ENCODE data around the gene TMEM141. TPM values are rescaled to one million over a fixed set of nuclear protein-coding genes. Genes with fewer than 3 reads are reported as not detected.

TMEM141 gene
- total RNA-seq, 4 donors from 2014 or later: 71.1 to 148 (median 115) TPM

- no peak overlapping the region for H3K4me3 ChIP-seq
- TF ChIP-seq, protein P1, sequence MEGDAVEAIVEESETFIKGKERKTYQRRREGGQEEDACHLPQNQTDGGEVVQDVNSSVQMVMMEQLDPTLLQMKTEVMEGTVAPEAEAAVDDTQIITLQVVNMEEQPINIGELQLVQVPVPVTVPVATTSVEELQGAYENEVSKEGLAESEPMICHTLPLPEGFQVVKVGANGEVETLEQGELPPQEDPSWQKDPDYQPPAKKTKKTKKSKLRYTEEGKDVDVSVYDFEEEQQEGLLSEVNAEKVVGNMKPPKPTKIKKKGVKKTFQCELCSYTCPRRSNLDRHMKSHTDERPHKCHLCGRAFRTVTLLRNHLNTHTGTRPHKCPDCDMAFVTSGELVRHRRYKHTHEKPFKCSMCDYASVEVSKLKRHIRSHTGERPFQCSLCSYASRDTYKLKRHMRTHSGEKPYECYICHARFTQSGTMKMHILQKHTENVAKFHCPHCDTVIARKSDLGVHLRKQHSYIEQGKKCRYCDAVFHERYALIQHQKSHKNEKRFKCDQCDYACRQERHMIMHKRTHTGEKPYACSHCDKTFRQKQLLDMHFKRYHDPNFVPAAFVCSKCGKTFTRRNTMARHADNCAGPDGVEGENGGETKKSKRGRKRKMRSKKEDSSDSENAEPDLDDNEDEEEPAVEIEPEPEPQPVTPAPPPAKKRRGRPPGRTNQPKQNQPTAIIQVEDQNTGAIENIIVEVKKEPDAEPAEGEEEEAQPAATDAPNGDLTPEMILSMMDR (IDR thresholded peaks at IDR 0.05): no peak
- TF ChIP-seq POLR2AphosphoS5 (IDR thresholded peaks at IDR 0.05): no peak
- no peak for TF ChIP-seq EP300 (IDR thresholded peaks at IDR 0.05)
- no peak for TF ChIP-seq POLR2A (IDR thresholded peaks at IDR 0.05)
- no peak overlapping the region for H3K27ac ChIP-seq
- DNase-seq (ENCODE audit: low spot score in 2 of 2): no peak
- 91% methylated on average over 8 of the region's 18 CpGs for WGBS
- H3K9me3 ChIP-seq: peaks cover 6% of the 10 kb centered on the region
- peaks cover 8% of the 10 kb centered on the region for H3K4me1 ChIP-seq
- H3K36me3 ChIP-seq: no peaks in the 10 kb centered on the region
- H3K27me3 ChIP-seq: peaks cover 28% of the 10 kb centered on the region
Measured at GRCh38 chr9:136756836-136757235, 34.3 kb upstream of the TMEM141 start.

DNA sequence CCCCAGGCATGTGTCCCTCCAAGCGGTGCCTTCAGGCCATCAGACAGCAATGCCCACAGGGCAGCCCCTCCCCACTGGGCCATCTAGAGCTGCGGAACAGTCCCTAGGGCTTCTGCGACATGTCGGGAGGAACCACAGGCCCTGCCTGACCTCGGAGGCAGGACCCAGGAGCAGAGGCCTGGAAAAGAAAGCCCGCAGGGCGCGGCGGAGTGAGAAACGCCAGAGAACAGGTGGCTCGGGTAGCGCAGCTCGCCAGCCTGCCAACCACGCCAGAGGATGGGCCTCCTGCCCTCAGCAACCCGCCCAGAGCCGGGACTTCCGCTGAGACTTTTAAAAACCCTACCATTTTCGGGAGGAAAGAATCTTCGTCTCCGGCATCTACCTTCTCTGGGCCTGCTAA is 33.8 kb upstream of the TMEM141 start:
- TF ChIP-seq POLR2AphosphoS5 (IDR thresholded peaks at IDR 0.05): no peak
- TF ChIP-seq, protein P1 (IDR thresholded peaks at IDR 0.05): no peak
- TF ChIP-seq EP300 (IDR thresholded peaks at IDR 0.05): no peak
- TF ChIP-seq POLR2A (IDR thresholded peaks at IDR 0.05): no peak
- H3K27ac ChIP-seq: no peak overlapping the region
- peaks cover 33% of the 10 kb centered on the region for H3K27me3 ChIP-seq
- H3K4me1 ChIP-seq: peaks cover 8% of the 10 kb centered on the region
- H3K9me3 ChIP-seq: peaks cover 6% of the 10 kb centered on the region
- DNase-seq (ENCODE audit: low spot score in 2 of 2): no peak
- 78% methylated on average over 10 of the region's 20 CpGs for WGBS
- H3K4me3 ChIP-seq: no peak overlapping the region
- H3K36me3 ChIP-seq: no peaks in the 10 kb centered on the region

DNA sequence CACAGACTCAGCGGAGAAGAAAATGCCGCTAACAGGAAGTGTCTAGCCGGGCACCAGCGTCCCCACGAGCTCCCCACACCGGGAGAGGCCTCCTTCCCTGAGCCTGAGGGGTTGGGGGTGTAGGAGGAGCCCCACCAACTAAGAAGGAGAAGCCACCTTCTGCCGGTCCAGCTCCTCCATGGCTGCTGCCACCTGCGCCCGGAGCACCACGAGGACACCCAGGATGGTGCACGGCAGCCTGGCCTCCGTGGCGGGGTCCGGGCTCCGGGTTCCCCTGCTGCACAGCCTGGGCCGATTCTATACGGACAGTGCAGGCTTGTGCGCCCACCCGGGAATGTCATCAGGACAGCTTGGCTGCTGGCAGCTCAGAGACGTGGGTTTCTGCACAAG is 33.4 kb upstream of the TMEM141 start:
- H3K9me3 ChIP-seq: peaks cover 6% of the 10 kb centered on the region
- no peak for DNase-seq (ENCODE audit: low spot score in 2 of 2)
- peaks cover 8% of the 10 kb centered on the region for H3K4me1 ChIP-seq
- WGBS: 57% methylated on average over 2 of the region's 20 CpGs
- no peaks in the 10 kb centered on the region for H3K36me3 ChIP-seq
- peaks cover 37% of the 10 kb centered on the region for H3K27me3 ChIP-seq
- H3K27ac ChIP-seq: no peak overlapping the region
- H3K4me3 ChIP-seq: no peak overlapping the region
- TF ChIP-seq POLR2AphosphoS5 (IDR thresholded peaks at IDR 0.05): no peak
- TF ChIP-seq EP300 (IDR thresholded peaks at IDR 0.05): no peak
- TF ChIP-seq, protein P1 (IDR thresholded peaks at IDR 0.05): no peak
- TF ChIP-seq POLR2A (IDR thresholded peaks at IDR 0.05): no peak

DNA sequence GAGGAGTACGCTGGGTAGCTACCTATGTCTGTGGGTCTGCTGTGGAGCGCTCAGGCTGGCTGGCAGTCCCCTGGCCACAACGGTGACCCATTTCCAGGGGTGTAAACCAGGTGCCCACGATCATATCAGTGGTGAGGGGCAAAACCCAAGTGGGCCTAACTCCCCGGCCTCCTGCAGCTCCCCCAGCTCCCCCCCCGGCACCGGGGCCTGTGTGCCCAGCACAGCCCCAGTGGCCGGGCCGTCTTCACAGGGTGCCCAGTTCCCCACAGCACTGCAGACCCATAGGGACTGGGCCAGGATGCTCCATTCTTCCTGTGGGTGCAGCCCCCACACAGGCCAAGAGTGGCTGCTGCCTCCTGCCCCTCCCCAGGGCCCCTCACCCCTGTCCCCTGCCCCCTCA is 32.1 kb upstream of the TMEM141 start:
- DNase-seq (ENCODE audit: low spot score in 2 of 2): no peak
- H3K27ac ChIP-seq: no peak overlapping the region
- peaks cover 50% of the 10 kb centered on the region for H3K27me3 ChIP-seq
- 81% methylated on average over 3 of the region's 9 CpGs for WGBS
- no peaks in the 10 kb centered on the region for H3K36me3 ChIP-seq
- H3K4me1 ChIP-seq: peaks cover 8% of the 10 kb centered on the region
- TF ChIP-seq POLR2AphosphoS5 (IDR thresholded peaks at IDR 0.05): no peak
- no peak for TF ChIP-seq EP300 (IDR thresholded peaks at IDR 0.05)
- TF ChIP-seq, protein P1 (IDR thresholded peaks at IDR 0.05): no peak
- no peak for TF ChIP-seq POLR2A (IDR thresholded peaks at IDR 0.05)
- H3K4me3 ChIP-seq: no peak overlapping the region
- peaks cover 6% of the 10 kb centered on the region for H3K9me3 ChIP-seq

GRCh38 chr9:136759436-136760325 is 31.5 kb upstream of the TMEM141 start:
- no peaks in the 10 kb centered on the region for H3K36me3 ChIP-seq
- 73% methylated on average over 14 of the region's 27 CpGs for WGBS
- TF ChIP-seq EP300 (IDR thresholded peaks at IDR 0.05): no peak
- no peak for TF ChIP-seq POLR2A (IDR thresholded peaks at IDR 0.05)
- TF ChIP-seq POLR2AphosphoS5 (IDR thresholded peaks at IDR 0.05): no peak
- TF ChIP-seq, protein P1 (IDR thresholded peaks at IDR 0.05): no peak
- H3K4me3 ChIP-seq: no peak overlapping the region
- peaks cover 57% of the 10 kb centered on the region for H3K27me3 ChIP-seq
- no peak for DNase-seq (ENCODE audit: low spot score in 2 of 2)
- H3K9me3 ChIP-seq: peaks cover 6% of the 10 kb centered on the region
- H3K4me1 ChIP-seq: peaks cover 8% of the 10 kb centered on the region
- no peak overlapping the region for H3K27ac ChIP-seq

All from suprapubic skin (tissue), 4 donors.